HG03439 (cell line): ENCODE measurements around the gene INVS.
A peak's percentile ranks its signal among the peaks of the same experiment; 100 is the strongest.
"Not testable (repeated sequence)": the region's sequence is repeated elsewhere in the genome, so short reads cannot be mapped to it uniquely, and the experiment has no call there.

ENCODE experiments used
- ATAC-seq: cut with Tn5 transposase; IDR thresholded peaks from one replicate; pipeline ENCODE4 v1.9.1; 2021; ENCODE audit warnings: mild to moderate bottlenecking, moderate library complexity; ENCODE audit not compliant: unreplicated experiment

The INVS gene

DNA sequence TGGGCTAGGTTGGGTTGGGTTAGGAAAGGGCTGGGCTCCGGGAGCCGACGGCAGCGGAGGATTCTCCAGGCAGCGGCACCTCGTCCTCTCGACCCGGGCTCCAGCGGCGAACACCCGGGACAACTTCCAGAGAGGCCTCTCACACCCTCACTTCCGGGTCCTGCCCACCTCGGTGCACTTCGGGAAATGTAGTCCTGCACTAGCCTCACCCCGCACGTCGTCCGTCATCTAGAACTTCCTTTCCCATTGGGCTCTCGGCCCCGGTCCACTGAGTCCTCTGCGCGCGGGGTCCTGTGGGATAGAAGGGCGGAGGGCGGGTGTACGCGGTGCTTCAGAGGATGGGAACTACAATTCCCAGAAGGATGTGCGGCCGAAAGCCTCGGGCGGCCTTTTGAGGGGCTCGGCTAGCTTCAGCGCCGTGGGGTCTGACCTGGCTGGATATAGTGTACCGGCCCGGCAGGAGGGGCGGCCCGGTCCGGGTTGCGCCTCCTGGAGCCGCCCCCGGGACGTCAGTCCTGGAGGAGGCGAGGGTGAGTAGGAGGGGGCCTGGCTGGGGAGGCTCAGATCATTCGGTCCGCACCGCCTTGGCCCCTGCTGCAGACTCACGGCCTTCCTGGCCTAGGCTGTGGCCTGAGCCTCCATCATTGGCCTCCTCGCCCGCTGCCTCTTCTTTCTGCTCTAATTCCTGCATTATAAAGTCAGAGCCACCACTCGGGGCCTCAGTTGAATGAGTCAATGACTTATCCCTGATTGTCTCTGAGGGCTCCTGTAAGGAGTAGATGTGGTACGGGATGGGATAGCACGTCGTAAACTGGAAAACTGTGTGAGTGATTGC is at the start of gene INVS, which contains the start of gene ERP44:
Gene INVS (plus strand): TSS at position 357 of the 835 bp plus-strand sequence. CDS start 5,279 bp downstream, outside the sequence.
Gene ERP44 (minus strand): TSS at position 114 of the 835 bp plus-strand sequence. CDS start 160 bp downstream, outside the sequence.
- peak; percentile 98 for ATAC-seq

- no peak for ATAC-seq
Measured at GRCh38 chr9:100049551-100049950, 49.5 kb upstream of the INVS start.

DNA sequence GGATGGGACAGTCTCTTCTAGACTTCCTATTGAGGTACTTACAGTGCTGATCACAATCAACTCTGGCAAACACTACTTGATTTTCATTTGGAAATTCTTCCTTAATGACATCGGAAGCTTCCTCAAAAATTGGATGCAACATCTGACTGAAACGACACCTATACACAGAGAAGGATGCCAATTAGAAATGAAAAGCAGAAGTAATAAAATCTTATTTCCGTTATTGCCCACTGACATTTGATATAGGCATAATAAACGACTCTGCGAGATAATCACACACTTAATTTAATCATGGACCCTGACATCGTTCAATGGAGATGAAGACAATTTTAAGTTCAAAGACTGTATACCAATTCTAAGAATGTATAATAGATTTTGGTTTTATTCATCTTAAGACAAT is 46.7 kb upstream of the INVS start:
- ATAC-seq = no peak

DNA sequence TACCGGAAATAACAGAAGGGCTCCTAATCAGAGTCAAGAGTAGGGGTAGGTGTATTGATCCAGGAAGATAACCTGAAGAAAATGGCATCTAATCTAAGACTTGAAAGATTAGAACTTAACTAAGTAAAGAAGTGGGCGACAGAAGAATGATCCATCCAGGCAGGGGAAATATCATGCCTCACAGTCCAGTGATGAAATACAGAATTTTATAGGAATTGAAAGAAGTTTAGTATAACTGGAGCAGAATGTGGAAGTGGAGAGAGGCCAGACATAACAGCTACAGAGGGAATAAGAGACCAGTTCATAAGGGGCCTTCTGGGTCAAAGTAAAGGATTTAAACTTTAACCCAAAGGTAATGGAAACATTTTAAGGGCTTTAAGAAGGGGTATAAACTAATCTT is 42.5 kb upstream of the INVS start:
- ATAC-seq = no peak

DNA sequence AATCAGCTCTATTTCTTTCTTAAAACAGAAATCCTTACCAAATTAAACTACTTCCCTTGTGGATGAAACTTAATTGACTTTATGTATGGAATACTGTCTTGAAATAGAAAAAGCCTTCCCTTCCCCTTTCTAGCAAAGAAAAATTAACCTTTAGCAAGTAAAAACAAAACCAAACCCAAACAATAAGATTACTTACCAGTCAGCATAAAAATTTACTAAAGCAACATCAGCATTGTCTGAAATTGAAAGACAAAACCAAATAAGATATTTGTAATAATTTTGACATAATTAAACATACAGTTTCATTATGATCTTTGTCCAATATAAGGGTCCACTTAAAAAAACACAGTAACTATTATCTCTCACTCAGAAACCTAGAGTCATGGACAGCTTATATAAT is 41.4 kb upstream of the INVS start:
- no peak for ATAC-seq

- peak; percentile 79 for ATAC-seq
Measured at GRCh38 chr9:100058699-100059579, 40.1 kb upstream of the INVS start.

GRCh38 chr9:100062683-100063082 is 36.4 kb upstream of the INVS start:
- not testable (repeated sequence) for ATAC-seq

DNA sequence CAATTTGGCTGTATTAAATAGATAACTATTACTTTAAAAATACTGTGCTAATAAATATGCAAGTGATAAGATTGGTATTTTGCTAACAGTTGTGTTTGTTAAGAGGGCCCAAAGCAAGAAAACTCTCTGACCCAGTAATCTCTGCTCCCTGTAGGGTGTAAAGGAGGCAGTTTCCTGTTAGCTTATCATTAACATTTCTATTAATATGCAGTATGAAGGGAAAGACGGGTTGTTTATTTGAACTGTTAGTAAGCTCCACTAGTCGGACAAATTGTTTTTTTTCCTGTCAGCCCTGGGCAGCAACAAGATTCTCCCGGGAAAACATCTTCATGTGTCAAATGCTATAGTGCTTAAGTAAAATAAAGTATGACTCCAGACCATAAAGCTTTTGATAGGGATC is 35.9 kb upstream of the INVS start:
- no peak for ATAC-seq

DNA sequence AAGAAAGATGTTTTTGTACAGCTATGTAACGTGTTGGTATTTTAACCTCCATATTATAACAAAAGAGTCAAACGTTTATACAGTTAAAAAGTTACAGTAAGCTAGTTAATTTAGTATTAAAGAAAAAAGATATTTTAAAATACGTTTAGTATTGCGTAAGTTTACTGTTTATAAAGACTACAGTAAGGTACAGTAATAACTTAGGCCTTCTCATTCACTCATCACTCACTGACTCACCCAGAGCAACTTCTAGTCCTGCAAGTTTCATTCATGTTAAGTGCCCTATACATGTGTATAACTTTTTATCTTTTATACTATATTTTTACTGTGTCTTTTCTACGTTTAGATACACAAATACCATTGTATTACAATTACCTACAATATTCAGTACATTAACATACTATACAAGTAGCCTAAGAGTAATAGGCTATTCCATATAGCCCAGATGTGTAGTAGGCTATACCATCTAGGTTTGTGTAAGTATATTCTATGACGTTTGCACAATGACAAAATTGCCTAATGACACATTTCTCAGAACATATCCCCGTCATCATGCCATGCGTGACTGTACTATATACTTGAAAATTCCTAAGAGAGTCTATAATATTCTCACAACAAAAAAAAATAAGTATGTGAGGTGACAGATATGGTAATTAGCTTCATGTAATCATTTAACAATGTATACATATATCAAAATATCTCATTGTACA is 34.0 kb upstream of the INVS start:
- ATAC-seq = no peak

DNA sequence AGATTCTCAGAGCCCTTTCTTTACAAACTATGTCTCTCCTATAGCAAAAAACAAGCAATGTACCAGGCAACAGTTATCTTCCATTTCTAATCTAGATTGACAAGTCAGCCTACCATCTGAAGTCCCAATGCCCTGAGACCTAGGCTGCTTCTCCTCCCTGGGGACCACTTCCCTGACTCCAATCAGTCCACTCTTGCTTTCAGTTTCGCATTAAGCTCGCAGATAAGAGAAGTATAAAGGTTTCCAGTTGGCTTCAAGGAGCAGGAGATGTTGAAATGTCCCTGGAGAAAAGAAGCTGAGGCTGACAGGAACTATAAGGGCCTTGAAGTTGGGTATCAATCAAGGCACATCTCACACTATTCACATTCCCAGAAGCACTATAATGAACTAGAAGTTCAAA is 32.5 kb upstream of the INVS start:
- ATAC-seq = no peak

- not testable (repeated sequence) for ATAC-seq
Measured at GRCh38 chr9:100067990-100068389, 31.1 kb upstream of the INVS start.

- ATAC-seq = not testable (repeated sequence)
Measured at GRCh38 chr9:100069068-100069467, 30.0 kb upstream of the INVS start.

- no peak for ATAC-seq
Measured at GRCh38 chr9:100070104-100071041, 28.7 kb upstream of the INVS start.

GRCh38 chr9:100071271-100071670 is 27.8 kb upstream of the INVS start:
- no peak for ATAC-seq

DNA sequence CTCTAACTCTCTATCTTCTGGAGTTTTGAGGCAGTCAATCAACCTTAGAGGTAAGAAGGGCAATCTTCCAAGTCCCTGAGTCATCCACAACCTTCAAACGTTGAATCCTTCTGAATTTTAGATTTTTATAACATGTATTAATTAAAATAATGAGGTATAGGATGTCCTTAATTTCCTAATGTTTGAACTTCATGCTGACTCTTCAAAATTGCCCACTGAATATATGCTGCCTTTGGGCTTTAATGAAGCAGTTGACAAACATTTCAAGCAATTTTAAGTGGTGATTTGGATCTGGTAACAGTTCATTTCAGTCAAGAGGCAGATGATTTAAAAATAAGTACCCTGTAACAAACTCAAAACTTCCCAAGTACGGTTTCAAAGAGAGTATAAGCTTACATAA is 26.2 kb upstream of the INVS start:
- ATAC-seq = no peak

- no peak for ATAC-seq
Measured at GRCh38 chr9:100074093-100074492, 24.9 kb upstream of the INVS start.

GRCh38 chr9:100074989-100075388 is 24.1 kb upstream of the INVS start:
- ATAC-seq = no peak

DNA sequence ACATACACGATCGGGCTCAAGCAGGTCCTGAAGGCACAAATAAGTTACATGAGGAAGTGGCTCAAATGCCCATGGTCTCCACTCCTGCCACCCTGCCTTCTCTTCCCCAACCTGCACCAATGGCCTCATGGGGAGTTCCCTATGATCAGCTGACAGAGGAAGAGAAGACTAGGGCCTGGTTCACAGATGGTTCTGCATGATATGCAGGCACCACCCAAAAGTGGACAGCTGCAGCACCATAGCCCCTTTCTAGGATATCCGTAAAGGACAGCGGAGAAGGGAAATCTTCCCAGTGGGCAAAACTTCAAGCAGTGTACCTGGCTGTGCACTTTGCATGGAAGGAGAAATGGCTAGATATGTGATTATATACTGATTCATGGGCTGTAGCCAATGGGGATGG is 22.8 kb upstream of the INVS start:
- ATAC-seq = not testable (repeated sequence)

DNA sequence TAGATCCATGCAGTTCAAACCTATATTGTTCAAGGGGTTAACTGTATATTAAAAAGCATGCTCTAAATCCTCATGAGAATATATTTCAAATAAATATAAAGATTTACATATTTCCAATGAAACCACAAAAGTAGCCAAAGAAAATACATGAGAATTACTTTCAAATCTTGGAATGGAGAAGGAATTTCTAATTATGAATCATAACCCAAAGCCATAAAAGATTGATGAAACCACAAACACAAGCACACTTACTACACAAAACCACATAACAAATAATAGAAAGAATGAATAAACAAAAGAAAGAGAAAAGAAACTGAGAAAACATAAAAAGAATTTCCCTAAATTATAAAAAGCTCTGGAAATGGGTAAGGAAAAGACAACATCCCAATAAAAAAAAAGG is 16.3 kb upstream of the INVS start:
- no peak for ATAC-seq
